BJ (cell line): ENCODE data around the gene CDKN2AIPNL. TPM values are rescaled to one million over a fixed set of nuclear protein-coding genes. Genes with fewer than 3 reads are reported as not detected.

Source experiments
- CTCF ChIA-PET: fragments of 350-600 bp; formaldehyde crosslinking; extraction: SDS; loops from one replicate; lab custom pipeline; 2021; ENCODE audit warnings: antibody characterized with exemption, inconsistent platforms; lab: Yijun Ruan, JAX
- POLR2A ChIA-PET: fragments of 300-600 bp; sonication (Branson Sonifier 250); formaldehyde crosslinking; extraction: SDS; loops from one replicate; lab custom pipeline; 2021; ENCODE audit warnings: antibody characterized with exemption; lab: Charles Lee
- DNase-seq: peaks from one replicate; pipeline ENCODE4 v3.0.0-alpha.2; 2011; ENCODE audit warnings: low read depth
- H3K27me3 ChIP-seq: 2 replicates; pipeline ENCODE4 v1.6.0; 2011; ENCODE audit warnings: low read length; ENCODE audit not compliant: control insufficient read depth, insufficient read depth
- H3K36me3 ChIP-seq: 2 replicates; pipeline ENCODE4 v1.5.1; 2011; ENCODE audit warnings: low read length; ENCODE audit not compliant: control insufficient read depth, insufficient read depth
- H3K4me3 ChIP-seq: 2 replicates; pipeline ENCODE4 v1.5.1; 2011; ENCODE audit warnings: low read depth, mild to moderate bottlenecking, control low read depth, low read length
- CTCF ChIP-seq: IDR thresholded peaks from 2 replicates; pipeline ENCODE4 v1.5.1; 2011; ENCODE audit warnings: low read depth, mild to moderate bottlenecking, control low read depth, inconsistent platforms, low read length, moderate library complexity; ENCODE audit not compliant: insufficient read depth
- polyA plus RNA-seq: library from polyadenylated mRNA; depleted of rRNA; stranded (reverse); fragments of >200 nt; gene quantifications from 2 replicates; pipeline ENCODE4 v1.2.3, GENCODE V29; 2011; rRNA removed

Gene CDKN2AIPNL
- polyA plus RNA-seq, 1 experiment = 10.5 TPM

- no peak overlapping the region for H3K4me3 ChIP-seq
- CTCF ChIA-PET = no interaction called here
- H3K36me3 ChIP-seq = no peaks in the 10 kb centered on the region; the same call in 1 of the 2 replicates
- DNase-seq = no peak
- no peaks in the 10 kb centered on the region for H3K27me3 ChIP-seq
- TF ChIP-seq CTCF = no peak
- POLR2A ChIA-PET = no interaction called here
Observed at GRCh38 chr5:134365604-134366003, 46.1 kb downstream of the CDKN2AIPNL start.

- DNase-seq = no peak
- ChIA-PET CTCF (interaction anchor here (0.6 kb wide), 1 partner anchor 26 kb away, joined by 4 read pairs; no protein-coding TSS in a partner anchor), POLR2A (no interaction called here)
- Histone ChIP-seq H3K36me3 (no peaks in the 10 kb centered on the region), H3K4me3 (no peak overlapping the region), H3K27me3 (no peaks in the 10 kb centered on the region)
- TF ChIP-seq CTCF = no peak
Observed at GRCh38 chr5:134355681-134356080, 56.0 kb downstream of the CDKN2AIPNL start.

Other genes with a start within 250 kb of the CDKN2AIPNL start
- 183 and 496 TPM in 2 replicates for gene SKP1, start 234.9 kb downstream of the CDKN2AIPNL start, polyA plus RNA-seq
- gene PPP2CA, start 185.8 kb downstream of the CDKN2AIPNL start, polyA plus RNA-seq = 77.1 and 121 TPM in 2 replicates
- 1.4 and 2.2 TPM in 2 replicates for gene CDKL3, start 44.7 kb downstream of the CDKN2AIPNL start, polyA plus RNA-seq
- gene UBE2B, start 40.3 kb downstream of the CDKN2AIPNL start, polyA plus RNA-seq = 17.6 and 45.2 TPM in 2 replicates
- gene JADE2, start 113.8 kb upstream of the CDKN2AIPNL start, polyA plus RNA-seq = 12.5 and 15.5 TPM in 2 replicates
- 23.1 and 49.5 TPM in 2 replicates for gene SAR1B, start 220.9 kb upstream of the CDKN2AIPNL start, polyA plus RNA-seq
- 27.9 and 35.0 TPM in 2 replicates for gene SEC24A, start 236.9 kb upstream of the CDKN2AIPNL start, polyA plus RNA-seq